ENCODE data around the gene KLHL42.

Gene KLHL42

DNA sequence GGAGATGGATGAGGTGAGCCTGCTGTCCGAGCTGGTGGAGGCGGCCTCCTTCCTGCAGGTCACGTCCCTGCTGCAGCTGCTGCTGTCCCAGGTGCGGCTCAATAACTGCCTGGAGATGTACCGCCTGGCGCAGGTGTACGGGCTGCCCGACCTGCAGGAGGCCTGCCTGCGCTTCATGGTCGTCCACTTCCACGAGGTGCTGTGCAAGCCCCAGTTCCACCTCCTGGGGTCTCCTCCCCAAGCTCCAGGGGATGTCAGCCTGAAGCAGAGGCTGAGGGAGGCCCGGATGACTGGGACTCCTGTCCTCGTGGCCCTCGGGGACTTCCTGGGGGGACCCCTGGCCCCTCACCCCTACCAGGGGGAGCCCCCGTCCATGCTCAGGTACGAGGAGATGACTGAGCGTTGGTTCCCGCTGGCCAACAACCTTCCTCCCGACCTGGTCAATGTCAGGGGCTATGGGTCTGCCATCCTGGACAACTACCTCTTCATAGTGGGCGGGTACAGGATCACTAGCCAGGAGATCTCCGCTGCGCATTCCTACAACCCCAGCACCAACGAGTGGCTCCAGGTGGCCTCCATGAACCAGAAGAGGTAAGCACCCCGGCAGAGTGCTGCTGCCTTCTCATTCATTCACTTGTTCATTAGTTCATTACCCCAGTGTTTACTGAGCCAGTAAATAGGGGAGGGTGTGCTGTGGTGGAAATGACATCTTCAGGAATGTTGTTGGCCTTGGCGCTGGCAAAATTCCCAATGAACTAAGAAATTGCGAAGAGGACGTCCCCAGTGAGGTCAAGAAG is 777 bp downstream of the KLHL42 start:
- DNase-seq, result peak in 4 of 5 experiments; percentile 8 to 52 (median 12)

GRCh38 chr12:27781680-27782079 is 1.6 kb downstream of the KLHL42 start:
- no peak for DNase-seq

- no peak for DNase-seq
Observed at GRCh38 chr12:27782481-27782880, 2.4 kb downstream of the KLHL42 start.

DNA sequence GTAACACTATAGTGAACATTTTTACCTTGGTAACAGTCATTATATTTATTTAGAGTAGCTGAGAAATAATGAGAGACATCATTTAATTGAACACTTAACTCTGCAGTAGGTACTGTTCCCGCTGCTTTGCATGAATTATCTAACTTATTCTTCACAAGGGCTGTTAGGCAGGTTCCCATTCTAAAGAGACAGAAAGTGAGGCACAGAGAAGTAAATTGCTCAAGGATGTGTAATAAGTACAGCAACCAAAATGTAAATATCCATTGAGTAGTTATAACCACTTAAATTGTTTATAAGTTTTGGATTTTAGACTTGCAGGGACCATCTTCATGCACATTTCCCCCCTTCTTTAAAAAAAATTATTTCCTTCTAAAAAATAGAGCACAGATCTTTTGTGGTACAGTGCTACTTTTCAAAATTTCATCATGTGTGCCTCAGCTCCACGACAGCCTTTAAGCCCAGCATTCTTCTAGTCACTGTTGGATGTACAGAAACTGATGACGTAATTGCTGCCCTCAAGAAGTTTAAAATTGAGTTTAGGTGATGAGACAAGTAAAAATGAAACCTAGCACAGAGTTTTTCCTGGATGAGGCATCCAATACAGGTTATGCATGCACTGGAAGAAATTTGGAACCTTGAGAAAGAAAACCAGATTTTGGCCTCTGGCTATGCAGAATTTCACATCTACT is 6.0 kb downstream of the KLHL42 start:
- peak in 1 of 5 experiments; percentile 56 for DNase-seq

DNA sequence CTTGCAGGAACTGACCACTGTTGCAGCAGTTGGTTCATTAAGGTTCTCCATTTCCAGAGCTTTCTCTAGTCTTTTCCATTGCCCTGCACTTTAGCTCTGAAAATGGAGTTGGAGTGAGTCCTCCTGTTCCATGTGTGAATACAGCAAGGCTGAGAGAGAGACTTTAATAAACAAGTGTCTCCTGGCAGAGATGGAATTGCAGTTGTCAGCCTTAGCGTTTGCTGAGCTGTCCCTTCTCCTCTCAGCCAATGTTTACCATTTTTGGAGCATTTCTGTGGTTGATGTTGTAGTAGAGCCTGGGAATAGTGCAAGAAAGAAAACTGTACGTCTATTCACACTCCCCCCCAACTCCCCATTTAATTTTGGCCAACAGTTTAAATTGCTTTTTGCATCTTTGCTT is 7.5 kb downstream of the KLHL42 start:
- no peak for DNase-seq

- no peak for DNase-seq
Observed at GRCh38 chr12:27790179-27790578, 10.1 kb downstream of the KLHL42 start.

DNA sequence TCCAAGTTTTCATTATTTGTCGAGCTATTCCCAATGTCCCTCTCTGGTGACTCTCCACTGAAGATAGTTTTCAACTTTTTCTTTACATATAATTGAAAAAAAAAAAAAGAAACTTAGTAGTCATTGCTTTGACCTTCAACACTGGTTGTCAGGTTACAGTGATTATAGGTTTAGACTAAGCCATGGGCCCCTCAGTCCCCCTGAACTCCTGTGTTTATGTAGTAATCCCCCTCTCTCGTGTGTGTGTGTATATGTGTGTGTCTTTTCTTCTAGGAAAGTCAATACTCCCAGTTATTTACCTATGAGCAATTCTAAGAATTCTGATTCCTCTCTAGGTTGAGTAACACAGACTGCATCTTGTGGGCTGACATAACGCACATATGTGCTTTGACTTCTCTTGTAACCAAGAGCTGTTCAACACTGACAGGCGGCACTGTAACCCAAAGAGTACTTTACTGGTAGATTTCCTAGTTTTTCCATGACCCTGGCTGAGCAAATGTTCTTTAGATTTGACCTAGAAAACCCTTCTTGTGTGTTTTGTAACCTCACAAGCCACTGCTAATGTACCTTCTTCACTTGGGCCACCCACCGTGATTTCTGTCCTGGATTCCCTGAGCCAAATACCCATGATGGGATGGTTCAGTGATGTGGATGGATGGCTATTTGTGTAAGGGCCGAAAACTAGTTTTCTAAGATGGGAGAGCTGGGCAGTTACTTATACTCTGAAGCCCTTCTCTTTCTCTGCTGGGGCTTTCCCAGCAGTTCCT is 15.0 kb downstream of the KLHL42 start:
- DNase-seq, result no peak

- no peak for DNase-seq
Observed at GRCh38 chr12:27796128-27796527, 16.1 kb downstream of the KLHL42 start.

DNA sequence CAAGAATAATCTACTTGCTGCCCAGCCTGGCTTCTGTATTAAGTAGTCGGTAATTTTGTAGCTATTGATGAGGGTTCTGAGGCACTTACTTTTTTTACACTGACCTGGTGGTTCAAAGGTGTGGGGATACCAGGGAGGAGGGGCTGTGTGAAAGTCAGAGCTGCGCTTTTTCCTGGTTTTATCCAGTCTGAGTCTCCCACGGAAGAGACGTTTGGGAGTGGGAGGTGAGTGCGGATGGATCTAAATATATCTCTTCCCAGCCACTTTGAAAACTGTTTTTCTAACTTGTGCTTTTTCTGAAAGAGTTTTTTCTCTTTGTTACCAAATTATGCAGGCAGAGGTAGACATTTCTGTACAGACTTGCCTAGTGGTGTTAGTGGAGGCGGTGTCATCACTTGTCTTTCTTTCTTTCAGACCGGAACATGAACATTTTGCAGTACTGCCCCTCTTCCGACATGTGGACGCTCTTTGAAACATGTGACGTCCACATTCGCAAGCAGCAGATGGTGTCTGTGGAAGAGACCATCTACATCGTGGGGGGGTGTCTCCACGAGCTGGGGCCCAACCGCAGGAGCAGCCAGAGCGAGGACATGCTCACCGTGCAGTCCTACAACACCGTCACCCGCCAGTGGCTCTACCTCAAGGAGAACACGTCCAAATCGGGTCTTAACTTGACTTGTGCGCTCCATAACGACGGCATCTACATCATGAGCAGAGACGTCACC is 17.4 kb downstream of the KLHL42 start:
- DNase-seq, result no peak

- no peak for DNase-seq
Observed at GRCh38 chr12:27800819-27801218, 20.8 kb downstream of the KLHL42 start.

GRCh38 chr12:27801630-27802029 is 21.6 kb downstream of the KLHL42 start:
- peak in 1 of 5 experiments; percentile 22 for DNase-seq

DNA sequence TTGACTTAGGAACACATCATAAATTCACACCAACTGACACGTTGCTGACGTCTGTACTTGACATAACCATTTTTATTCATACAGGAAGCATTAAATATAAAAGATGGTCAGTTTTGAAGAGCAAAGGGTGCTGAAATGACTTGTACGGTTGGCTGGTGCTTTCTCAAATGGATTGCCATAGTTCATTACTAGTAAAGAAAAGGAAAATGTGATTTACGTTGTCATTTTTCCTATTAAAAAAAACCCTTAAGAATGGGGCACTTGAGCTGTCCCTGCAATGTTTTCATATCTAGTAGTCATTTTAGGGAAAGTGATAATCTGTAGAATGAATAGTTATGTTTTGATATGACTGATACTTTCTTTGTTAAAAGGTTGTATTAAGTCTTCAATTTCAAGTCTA is 22.5 kb downstream of the KLHL42 start:
- peak in 1 of 5 experiments; percentile 39 for DNase-seq

DNA sequence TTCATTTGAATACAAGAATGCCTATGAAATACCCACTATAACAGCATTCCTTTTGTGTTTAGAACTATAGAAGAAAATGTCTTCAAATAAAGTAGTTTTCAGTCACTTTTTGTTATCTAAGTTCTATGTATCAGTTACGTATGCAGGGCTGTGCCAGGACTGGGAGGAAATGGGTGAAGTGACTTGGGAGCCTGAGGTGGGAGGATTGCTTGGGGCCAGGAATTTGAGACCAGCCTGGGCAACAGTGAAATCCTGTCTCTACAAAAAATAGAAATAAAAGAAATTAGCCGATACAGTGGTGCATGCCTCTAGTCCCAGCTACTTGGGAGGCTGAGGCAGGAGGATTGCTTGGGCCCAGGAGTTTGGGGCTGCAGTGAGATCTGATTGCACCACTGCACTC is 22.9 kb downstream of the KLHL42 start:
- DNase-seq, result no peak

GRCh38 chr12:27805238-27805637 is 25.2 kb downstream of the KLHL42 start:
- no peak for DNase-seq

DNA sequence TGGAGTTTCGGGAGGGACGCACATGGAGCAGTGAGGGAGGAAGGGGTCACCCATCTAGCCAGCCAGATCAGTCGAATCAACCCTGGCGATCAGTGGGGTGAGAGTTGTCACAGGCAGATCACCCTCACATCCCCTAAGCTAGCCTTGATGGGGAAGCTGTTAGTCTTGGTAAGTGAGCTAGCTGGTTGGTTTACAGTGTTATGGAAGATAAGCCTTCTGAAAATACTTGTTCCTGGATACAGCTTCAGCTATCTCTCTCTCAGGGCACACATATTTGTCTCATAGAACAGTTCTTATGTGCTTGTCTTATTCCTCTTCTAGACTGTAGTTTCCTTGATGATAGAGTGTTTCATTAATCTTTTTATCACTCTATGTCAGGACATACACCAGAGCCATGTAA is 26.2 kb downstream of the KLHL42 start:
- no peak for DNase-seq

DNA sequence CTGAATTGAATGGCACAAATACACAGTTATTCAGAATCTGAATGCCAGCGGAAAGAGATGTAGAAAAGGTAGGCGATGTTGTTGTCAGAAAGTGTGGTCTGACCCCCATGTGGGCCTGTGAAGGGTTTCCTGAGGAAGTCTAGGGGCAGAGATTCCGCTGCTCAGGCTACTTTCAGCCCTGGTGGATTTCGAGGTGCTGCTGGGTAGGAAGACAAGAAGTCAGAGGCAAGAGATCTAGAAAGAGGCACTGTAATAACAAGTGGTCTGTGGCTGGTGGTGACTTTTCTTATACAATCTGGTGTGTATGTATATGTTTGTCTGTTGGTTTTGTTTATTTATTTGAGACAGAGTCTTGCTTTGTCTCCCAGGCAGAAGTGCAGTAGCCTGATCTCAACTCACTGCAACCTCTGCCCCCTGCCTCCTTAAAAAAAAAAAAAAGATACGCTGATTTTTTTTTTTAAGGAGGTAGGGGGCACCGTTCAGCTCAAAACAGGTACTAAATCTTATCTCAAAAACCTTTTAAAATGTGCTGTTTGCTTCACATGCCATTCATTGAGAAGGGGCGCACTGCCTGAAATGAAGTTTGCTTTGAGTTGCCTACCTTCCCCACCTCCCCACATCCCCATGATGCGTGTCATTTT is 27.1 kb downstream of the KLHL42 start:
- DNase-seq, result peak in 3 of 5 experiments; percentile 9 to 63 (median 53)

GRCh38 chr12:27808841-27809240 is 28.8 kb downstream of the KLHL42 start:
- DNase-seq, result no peak

GRCh38 chr12:27810756-27811155 is 30.7 kb downstream of the KLHL42 start:
- DNase-seq, result no peak

DNA sequence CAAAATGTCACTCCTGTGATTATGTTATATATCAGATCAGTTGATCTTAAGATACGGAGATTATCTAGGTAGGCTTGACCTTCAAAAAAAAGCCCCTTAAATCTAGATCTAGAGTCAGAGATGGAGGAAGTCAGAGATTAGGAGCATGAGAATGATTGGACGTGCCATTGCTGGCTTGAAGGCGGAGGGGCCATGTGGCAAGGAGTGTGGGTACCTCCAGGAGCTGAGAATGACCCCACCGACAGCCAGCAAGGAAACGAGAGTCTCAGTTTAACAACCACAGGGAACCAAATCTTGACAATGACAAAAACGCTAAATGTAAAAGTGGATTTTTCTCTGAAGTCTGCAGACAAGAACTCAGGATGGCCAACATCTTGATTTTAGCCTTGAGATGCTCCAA is 32.5 kb downstream of the KLHL42 start:
- DNase-seq, result no peak

DNA sequence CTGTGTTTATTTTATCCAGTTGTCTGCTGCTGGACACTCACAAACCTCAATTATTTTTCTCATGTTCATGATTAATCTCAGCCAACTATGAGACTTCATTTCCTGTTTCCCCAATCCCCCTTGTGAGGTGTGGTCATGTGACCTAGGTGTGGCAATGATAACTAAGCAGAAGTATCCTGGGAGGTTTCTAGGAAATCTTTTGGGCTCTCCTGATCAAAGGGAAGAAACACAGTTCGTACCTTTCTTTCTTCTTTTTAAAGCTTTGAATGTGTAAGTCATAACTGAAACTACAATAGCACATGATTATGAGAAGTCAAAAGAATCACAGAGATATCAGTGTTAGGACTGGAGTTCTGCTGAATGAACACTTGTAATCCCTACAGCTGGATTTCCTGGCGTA is 34.4 kb downstream of the KLHL42 start:
- DNase-seq, result no peak

- DNase-seq, result no peak
Observed at GRCh38 chr12:27814851-27815591, 35.0 kb downstream of the KLHL42 start.

DNA sequence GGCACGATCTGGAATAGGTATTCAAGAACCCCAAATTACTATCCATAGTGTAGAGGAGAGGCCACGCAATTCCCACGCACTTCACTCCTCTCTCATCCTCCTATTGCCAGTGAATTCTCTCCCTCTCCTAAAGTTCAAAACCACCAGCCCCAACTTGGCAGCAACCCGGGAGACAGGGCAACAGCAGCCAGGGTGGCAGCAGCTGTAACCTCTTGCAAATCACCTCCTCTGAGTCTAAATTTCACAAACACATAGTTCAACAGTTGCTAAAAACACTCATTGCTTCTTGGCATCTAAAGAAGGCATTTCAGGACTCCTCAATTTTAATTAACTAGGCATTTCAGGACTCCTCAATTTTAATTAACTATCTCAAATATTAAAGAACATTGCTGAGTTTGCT is 37.7 kb downstream of the KLHL42 start:
- no peak for DNase-seq
